Measurements from ENCODE around the gene ZDHHC22. TPM values are rescaled to one million over a fixed set of nuclear protein-coding genes. Genes with fewer than 3 reads are reported as not detected.

Gene ZDHHC22
- total RNA-seq, 3 donors from 2014 or later = not detected

DNA sequence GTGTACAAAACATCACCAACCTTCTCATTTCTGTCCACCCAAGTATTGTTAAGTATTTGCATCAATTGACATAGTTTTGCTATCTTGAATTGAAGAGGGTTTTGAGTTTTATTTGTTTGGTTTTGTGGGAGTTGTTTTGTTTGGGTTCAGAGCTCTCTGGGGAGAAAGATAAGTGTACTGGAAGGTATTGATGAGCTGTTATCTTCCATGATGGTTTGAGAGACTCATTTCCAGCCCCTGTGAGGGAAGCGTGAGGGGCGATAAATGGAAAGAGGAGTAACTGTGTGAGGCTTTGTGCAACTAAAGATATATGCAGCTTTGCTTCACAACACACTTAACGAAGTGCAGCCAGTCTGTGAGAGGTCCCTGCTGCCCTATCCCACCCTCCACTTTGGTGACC, 59.2 kb downstream of the ZDHHC22 start:
- peaks cover 0 to 8% of the 10 kb centered on the region in 2 donors for H3K9me3 ChIP-seq
- DNase-seq (ENCODE audit: low spot score in 2 of 2) = no peak
- intact Hi-C loops (cut with DNase I; ENCODE audit: low total_unique reads) = no loop called here
- no peaks in the 10 kb centered on the region for H3K36me3 ChIP-seq
- TF ChIP-seq POLR2A (IDR thresholded peaks at IDR 0.05) = no peak
- TF ChIP-seq, protein P1, sequence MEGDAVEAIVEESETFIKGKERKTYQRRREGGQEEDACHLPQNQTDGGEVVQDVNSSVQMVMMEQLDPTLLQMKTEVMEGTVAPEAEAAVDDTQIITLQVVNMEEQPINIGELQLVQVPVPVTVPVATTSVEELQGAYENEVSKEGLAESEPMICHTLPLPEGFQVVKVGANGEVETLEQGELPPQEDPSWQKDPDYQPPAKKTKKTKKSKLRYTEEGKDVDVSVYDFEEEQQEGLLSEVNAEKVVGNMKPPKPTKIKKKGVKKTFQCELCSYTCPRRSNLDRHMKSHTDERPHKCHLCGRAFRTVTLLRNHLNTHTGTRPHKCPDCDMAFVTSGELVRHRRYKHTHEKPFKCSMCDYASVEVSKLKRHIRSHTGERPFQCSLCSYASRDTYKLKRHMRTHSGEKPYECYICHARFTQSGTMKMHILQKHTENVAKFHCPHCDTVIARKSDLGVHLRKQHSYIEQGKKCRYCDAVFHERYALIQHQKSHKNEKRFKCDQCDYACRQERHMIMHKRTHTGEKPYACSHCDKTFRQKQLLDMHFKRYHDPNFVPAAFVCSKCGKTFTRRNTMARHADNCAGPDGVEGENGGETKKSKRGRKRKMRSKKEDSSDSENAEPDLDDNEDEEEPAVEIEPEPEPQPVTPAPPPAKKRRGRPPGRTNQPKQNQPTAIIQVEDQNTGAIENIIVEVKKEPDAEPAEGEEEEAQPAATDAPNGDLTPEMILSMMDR (IDR thresholded peaks at IDR 0.05) = no peak
- TF ChIP-seq POLR2AphosphoS5 (IDR thresholded peaks at IDR 0.05) = no peak
- H3K27me3 ChIP-seq = no peaks in the 10 kb centered on the region
- H3K27ac ChIP-seq = no peak overlapping the region
- no peak overlapping the region for H3K4me3 ChIP-seq
- H3K4me1 ChIP-seq = peaks cover 0 to 4% of the 10 kb centered on the region in 2 donors

Other genes starting within 250 kb of the ZDHHC22 start
- gene IRF2BPL, start 113.1 kb downstream of the ZDHHC22 start, total RNA-seq = 10 to 100 TPM; 39.5 to 76.5 (median 47.2) TPM
- gene CIPC, start 43.5 kb downstream of the ZDHHC22 start, total RNA-seq = 10 to 100 TPM; 40.6 to 64.8 (median 50.7) TPM
- 1 to 10 TPM in 2 of 3 donors, under 1 TPM in 1; 0.16 to 8.0 (median 3.9) TPM for gene TMEM63C, start 40.0 kb upstream of the ZDHHC22 start, total RNA-seq
- not detected for gene NGB, start 129.4 kb upstream of the ZDHHC22 start, total RNA-seq
- 10 to 100 TPM; 16.8 to 30.3 (median 25.2) TPM for gene POMT2, start 179.1 kb upstream of the ZDHHC22 start, total RNA-seq
- gene GSTZ1, start 179.2 kb upstream of the ZDHHC22 start, total RNA-seq = 10 to 100 TPM; 24.3 to 42.2 (median 32.6) TPM
- gene TMED8, start 235.3 kb upstream of the ZDHHC22 start, total RNA-seq = 10 to 100 TPM in 2 of 3 donors, 1 to 10 TPM in 1; 9.4 to 16.0 (median 14.4) TPM
- gene SAMD15, start 235.6 kb upstream of the ZDHHC22 start, total RNA-seq = 1 to 10 TPM in 2 of 3 donors, under 1 TPM in 1; 0.32 to 4.2 (median 2.0) TPM

Data from breast epithelium (tissue), 4 donors.